ENCODE results near the gene SLAMF7. TPM values are rescaled to one million over a fixed set of nuclear protein-coding genes. Genes with fewer than 3 reads are reported as not detected.
A peak's percentile ranks its signal among the peaks of the same experiment; 100 is the strongest.
"Not testable (repeated sequence)": the region's sequence is repeated elsewhere in the genome, so short reads cannot be mapped to it uniquely, and the experiment has no call there.

Gene SLAMF7
- total and polyA plus RNA-seq, 5 experiments from 2014 or later, result 3.8 to 102 (median 4.5) TPM

DNA sequence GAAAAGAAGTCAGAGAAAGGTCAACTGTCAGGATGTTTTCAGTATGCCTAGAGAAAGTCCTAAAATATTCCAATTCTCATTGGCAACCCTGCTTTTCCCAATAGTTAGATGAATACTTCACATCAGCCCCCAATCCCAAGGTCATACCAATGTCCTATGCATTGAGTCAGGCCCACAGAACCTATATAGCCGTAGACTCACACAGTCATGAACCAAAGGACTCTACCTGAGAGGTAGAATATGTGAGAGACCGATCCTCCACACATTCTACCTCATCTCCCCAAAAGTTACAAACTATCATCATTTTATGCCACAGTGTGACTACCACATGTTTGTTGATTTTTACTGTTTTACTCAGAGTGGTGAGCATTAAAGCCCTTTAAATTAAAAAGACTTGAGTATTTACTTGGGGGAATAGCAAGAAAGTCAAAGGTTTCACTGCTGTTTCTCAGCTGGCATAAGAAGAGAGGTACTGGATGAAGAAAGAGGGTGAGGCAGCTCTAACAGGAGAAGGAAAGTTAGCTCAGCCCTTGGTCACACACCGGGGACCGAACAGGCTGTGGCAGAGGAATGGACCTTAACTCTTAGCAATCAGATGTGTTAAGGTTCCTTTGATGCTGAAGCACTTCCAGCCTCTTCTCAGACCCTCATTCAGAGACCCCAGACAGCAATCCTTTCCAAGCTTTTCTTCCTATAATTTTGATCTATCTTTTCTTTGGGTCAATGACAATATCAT, 28.4 kb upstream of the SLAMF7 start:
- Mint-ChIP-seq H3K36me3 (peaks cover 0 to 8% (median 4%) of the 10 kb centered on the region in 3 donors), H3K4me1 (peaks cover 10 to 45% (median 36%) of the 10 kb centered on the region in 4 donors), H3K27me3 (no peaks in the 10 kb centered on the region), H3K4me3 (no peak overlapping the region), H3K27ac (peak overlapping the region in 2 of 10 donors; percentile 87 to 95), H3K9me3 (no peaks in the 10 kb centered on the region)
- POLR2A ChIA-PET, result interaction anchor here (0.6 to 6.3 kb wide), 10 partner anchors 10 to 282 kb away, joined by 3 to 52 read pairs (median 6); partner anchors contain the start of gene LY9
- no peak for DNase-seq
- ATAC-seq, result no peak

DNA sequence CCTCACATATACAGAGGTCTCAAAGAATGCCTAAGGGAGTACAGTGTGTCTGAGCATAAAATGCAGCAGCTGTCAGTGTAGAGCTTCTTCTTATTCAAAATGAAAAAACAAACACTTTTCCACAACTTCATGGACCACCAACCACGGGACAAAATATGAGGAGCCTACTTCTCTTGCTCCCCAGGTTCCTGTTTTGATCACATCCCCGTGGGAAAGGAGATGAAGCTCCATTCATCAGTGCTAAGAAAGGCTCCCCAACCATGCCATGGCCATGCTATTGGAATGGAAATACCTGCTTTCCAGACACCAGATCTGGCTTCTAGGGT, 27.8 kb upstream of the SLAMF7 start:
- no peaks in the 10 kb centered on the region for H3K27me3 Mint-ChIP-seq
- H3K4me1 Mint-ChIP-seq, result peaks cover 9 to 45% (median 35%) of the 10 kb centered on the region in 4 donors
- H3K4me3 Mint-ChIP-seq, result no peak overlapping the region
- H3K36me3 Mint-ChIP-seq, result peaks cover 0 to 5% (median 2%) of the 10 kb centered on the region in 3 donors
- POLR2A ChIA-PET, result interaction anchor here (0.6 to 6.3 kb wide), 14 partner anchors 11 to 631 kb away, joined by 3 to 52 read pairs (median 4); partner anchors contain the start of gene LY9
- ATAC-seq, result no peak
- no peaks in the 10 kb centered on the region for H3K9me3 Mint-ChIP-seq
- no peak for DNase-seq
- peak overlapping the region in 2 of 10 donors; percentile 87 to 95 for H3K27ac Mint-ChIP-seq

DNA sequence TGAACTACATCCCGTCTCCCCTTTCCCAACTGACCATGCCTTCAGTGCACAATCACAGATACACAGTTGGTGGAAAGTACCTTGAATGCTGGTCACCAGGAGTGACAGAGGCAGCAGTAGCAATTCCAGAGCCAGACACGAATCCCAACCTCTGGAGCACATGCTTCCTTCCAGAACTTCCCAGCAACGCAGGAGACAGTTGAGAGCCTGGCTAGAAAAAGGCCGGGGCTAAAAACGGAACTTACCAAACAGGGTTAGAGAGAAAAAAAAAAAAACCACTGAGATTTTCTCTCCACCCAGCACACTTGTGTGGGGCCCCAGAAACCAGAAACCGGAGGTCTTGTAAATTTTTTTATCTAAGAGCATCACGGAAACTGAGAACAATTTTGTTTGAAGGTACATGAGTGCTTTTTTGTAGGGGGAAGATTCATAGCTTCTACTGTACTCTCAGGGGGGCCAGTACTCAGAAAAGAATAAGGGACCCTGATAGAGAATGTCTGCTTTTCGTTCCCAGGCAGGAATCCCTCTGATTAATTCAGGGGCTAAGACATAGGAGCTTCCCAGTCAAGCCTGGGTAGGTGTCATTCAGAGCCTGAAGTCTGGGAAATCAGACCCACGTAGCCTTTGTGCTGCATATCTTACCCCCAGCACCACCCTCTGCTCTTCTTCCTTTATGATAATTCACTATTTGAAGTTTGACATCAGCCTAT, 27.3 kb upstream of the SLAMF7 start, which contains the start of gene CD48:
Gene CD48 (minus strand): TSS at position 221 of the 710 bp plus-strand sequence. CDS start 59 bp downstream, at position 162.
- H3K27ac Mint-ChIP-seq, result peak within 1 kb of the TSS in 2 of 10 donors; percentile 87 to 95
- no peak within 1 kb of the TSS for H3K4me3 Mint-ChIP-seq
- peak; percentile 60 to 67 for ATAC-seq
- POLR2A ChIA-PET, result interaction anchor here (0.6 to 6.3 kb wide), 19 partner anchors 9 to 631 kb away, joined by 3 to 52 read pairs (median 5); partner anchors contain the start of gene LY9
- H3K9me3 Mint-ChIP-seq, result no peaks in the 10 kb centered on the region
- H3K27me3 Mint-ChIP-seq, result no peaks in the 10 kb centered on the region
- peaks cover 11 to 49% (median 38%) of the 10 kb centered on the region in 4 donors for H3K4me1 Mint-ChIP-seq
- DNase-seq, result peak; percentile 26 to 88 (median 64)
- H3K36me3 Mint-ChIP-seq, result no peaks in the 10 kb centered on the region

DNA sequence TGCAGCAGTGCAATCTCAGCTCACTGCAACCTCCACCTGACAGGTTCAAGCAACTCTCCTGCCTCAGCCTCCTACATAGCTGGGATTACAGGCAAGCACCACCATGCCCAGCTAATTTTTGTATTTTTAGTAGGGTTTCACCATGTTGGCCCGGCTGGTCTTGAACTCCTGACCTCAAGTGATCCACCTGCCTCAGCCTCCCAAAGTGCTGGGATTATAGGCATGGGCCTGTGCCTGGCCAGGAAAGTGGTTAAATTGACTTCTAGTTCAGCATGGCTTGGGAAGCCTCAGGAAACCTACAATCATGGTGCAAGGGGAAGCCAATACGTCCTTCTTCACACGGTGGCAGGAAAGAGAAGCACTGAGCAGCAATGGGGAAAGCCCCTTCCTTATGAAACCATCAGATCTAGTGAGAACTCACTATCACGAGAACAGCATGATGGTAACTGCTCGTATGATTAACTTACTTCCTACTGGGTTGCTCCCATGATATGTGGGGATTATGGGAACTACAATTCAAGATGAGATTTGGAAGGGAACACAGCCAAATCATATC, 26.4 kb upstream of the SLAMF7 start:
- DNase-seq (peak in 9 of 10 donors; percentile 29 to 71 (median 50)), ATAC-seq (peak; percentile 29 to 50)
- not testable (repeated sequence) for H3K9me3 Mint-ChIP-seq, H3K36me3 Mint-ChIP-seq, H3K4me3 Mint-ChIP-seq, H3K27me3 Mint-ChIP-seq
- H3K4me1 Mint-ChIP-seq, result peaks cover 12 to 54% (median 46%) of the 10 kb centered on the region in 4 donors
- H3K27ac Mint-ChIP-seq, result peak overlapping the region in 2 of 10 donors; percentile 87 to 95
- POLR2A ChIA-PET, result interaction anchor here (0.8 to 6.3 kb wide), 14 partner anchors 8 to 241 kb away, joined by 3 to 52 read pairs (median 4); partner anchors contain the start of genes LY9 and SLAMF6

DNA sequence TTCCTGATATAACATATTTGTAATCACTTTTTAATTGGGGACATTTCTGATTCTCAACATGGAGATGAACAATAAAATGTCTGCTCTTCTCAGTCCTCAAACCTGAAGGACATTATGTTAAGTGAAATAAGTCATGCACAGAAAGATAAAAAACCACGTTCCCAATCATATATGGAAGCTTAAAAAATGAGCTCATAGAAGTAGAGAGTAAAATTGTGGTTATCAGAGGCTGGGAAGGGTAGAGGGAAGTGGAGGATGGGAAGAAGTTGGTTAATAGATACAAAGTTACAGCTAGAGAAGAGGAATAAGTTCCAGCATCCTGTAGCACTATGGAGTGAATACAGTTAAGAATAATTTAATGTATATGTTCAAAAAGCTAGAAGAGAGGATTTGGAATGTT, 25.9 kb upstream of the SLAMF7 start:
- peak overlapping the region in 2 of 10 donors; percentile 87 to 95 for H3K27ac Mint-ChIP-seq
- POLR2A ChIA-PET, result interaction anchor here (0.6 to 6.3 kb wide), 8 partner anchors 10 to 190 kb away, joined by 3 to 52 read pairs (median 4); partner anchors contain the start of genes LY9 and SLAMF6
- H3K27me3 Mint-ChIP-seq, result no peaks in the 10 kb centered on the region
- peaks cover 14 to 56% (median 49%) of the 10 kb centered on the region in 4 donors for H3K4me1 Mint-ChIP-seq
- DNase-seq (no peak), ATAC-seq (no peak)
- no peak overlapping the region for H3K4me3 Mint-ChIP-seq
- H3K36me3 Mint-ChIP-seq, result no peaks in the 10 kb centered on the region
- H3K9me3 Mint-ChIP-seq, result no peaks in the 10 kb centered on the region

DNA sequence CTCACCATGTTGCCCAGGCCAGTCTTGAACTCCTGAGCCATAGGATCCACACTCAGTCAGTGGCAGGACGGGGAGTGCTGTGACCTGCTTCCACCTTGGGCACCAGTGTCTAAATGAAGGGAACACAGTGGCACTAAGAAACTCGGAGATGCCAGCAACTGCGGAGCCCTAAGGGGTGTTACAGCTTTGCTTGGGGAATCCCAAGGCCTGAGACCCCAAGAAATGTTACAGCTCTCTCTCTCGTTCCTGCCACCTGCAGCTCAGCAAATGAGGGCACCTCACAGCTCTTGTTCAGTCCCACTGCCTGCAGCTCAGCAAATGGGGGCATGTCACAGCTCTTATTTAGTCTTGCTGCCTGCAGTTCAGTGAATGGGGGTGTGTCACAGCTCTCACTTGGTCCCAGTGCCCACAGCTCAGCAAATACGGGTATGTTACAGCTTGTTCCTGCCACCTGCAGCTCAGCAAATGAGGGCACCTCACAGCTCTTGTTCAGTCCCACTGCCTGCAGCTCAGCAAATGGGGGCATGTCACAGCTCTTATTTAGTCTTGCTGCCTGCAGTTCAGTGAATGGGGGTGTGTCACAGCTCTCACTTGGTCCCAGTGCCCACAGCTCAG, 24.9 kb upstream of the SLAMF7 start:
- POLR2A ChIA-PET, result interaction anchor here (0.6 to 6.3 kb wide), 5 partner anchors 11 to 211 kb away, joined by 3 to 52 read pairs (median 5); partner anchors contain the start of gene SLAMF6

DNA sequence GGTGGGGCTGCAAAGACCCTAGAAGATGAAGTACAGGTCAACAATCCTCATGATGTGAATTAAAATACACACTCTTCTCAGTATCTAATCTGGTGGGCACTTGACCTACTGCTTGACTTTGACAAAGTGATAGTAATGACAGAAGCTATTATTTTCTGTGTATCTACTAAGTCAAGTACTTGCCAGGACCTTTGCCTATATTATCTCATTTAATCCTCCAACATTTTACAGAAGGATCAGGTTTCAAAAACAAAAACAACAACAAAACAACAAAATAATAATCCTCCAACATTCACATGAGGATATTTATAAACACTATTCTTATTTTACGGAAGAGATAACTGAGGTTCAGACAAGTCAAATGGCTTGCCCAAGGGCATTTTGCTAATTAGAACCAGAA, 23.0 kb upstream of the SLAMF7 start:
- DNase-seq (no peak), ATAC-seq (no peak)
- POLR2A ChIA-PET, result interaction anchor here (1.4 to 6.3 kb wide), 2 partner anchors 9 to 32 kb away, joined by 6 to 52 read pairs; no protein-coding TSS in a partner anchor
- Mint-ChIP-seq H3K27ac (peak overlapping the region in 5 of 10 donors; percentile 13 to 91 (median 65)), H3K4me3 (peak overlapping the region in 1 of 10 donors; percentile 6), H3K9me3 (no peaks in the 10 kb centered on the region), H3K4me1 (peaks cover 24 to 73% (median 64%) of the 10 kb centered on the region in 4 donors), H3K27me3 (no peaks in the 10 kb centered on the region), H3K36me3 (no peaks in the 10 kb centered on the region)

More for the DNA sequence above, 24.9 kb upstream of the SLAMF7 start:
- ATAC-seq, result peak; percentile 63 to 66
- H3K9me3 Mint-ChIP-seq, H3K27me3 Mint-ChIP-seq, H3K36me3 Mint-ChIP-seq: not testable (repeated sequence)
- DNase-seq, result peak in 9 of 10 donors; percentile 11 to 80 (median 42)
- peak overlapping the region in 7 of 10 donors; percentile 61 to 94 (median 89) for H3K27ac Mint-ChIP-seq
- H3K4me3 Mint-ChIP-seq, result peak overlapping the region in 6 of 10 donors; percentile 39 to 78 (median 61)
- peaks cover 16 to 59% (median 50%) of the 10 kb centered on the region in 4 donors for H3K4me1 Mint-ChIP-seq

DNA sequence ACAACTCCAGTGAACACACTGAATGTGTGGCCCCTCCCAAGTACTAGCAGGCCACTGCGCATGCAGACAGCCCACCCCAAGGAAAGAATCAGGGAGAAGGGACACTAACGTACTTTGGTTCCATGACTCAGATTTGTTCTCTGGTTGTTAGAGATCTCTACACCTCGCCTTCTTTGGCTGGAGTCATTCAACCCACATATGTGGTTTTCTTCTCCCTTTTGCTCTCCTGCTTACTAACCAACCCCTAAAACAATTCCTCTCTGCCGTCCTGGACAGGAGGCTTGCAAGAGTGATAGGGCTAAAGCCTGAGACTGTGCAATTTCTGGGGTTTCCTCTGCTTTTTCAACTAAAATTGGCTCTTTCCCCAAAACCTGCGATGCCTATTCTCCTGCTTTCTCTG, 21.7 kb upstream of the SLAMF7 start:
- H3K27ac Mint-ChIP-seq, result peak overlapping the region in 2 of 10 donors; percentile 2 to 38
- peaks cover 26 to 73% (median 62%) of the 10 kb centered on the region in 4 donors for H3K4me1 Mint-ChIP-seq
- no peaks in the 10 kb centered on the region for H3K9me3 Mint-ChIP-seq
- H3K36me3 Mint-ChIP-seq, result no peaks in the 10 kb centered on the region
- POLR2A ChIA-PET, result interaction anchor here (1.4 kb wide), 1 partner anchor 35 kb away, joined by 4 read pairs; no protein-coding TSS in a partner anchor
- DNase-seq (no peak), ATAC-seq (no peak)
- no peaks in the 10 kb centered on the region for H3K27me3 Mint-ChIP-seq
- H3K4me3 Mint-ChIP-seq, result no peak overlapping the region

DNA sequence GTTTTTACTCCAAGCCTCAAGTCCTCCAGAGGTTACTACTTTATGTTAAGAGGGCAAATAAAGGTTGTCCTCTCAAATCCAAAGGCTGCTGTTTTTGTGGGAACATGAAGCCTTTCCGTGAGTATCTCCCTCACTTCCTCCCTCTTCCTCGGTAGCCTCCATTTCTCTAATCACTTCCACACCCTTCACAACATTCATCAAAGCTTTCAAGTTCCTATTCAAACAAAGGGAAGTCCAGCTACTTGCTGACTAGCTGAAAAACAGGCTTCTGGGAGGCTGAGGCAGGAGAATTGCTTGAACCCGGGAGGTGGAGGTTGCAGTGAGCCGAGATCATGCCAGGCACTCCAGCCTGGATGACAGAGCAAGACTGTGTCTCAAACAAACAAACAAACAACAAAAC, 20.8 kb upstream of the SLAMF7 start:
- DNase-seq (no peak), ATAC-seq (no peak)
- H3K4me1 Mint-ChIP-seq, result peaks cover 30 to 73% (median 62%) of the 10 kb centered on the region in 4 donors
- peak overlapping the region in 2 of 10 donors; percentile 43 to 69 for H3K27ac Mint-ChIP-seq
- POLR2A ChIA-PET, result interaction anchor here (1.4 kb wide), 1 partner anchor 36 kb away, joined by 4 read pairs; no protein-coding TSS in a partner anchor
- no peaks in the 10 kb centered on the region for H3K36me3 Mint-ChIP-seq
- no peaks in the 10 kb centered on the region for H3K9me3 Mint-ChIP-seq
- no peaks in the 10 kb centered on the region for H3K27me3 Mint-ChIP-seq
- H3K4me3 Mint-ChIP-seq, result no peak overlapping the region

DNA sequence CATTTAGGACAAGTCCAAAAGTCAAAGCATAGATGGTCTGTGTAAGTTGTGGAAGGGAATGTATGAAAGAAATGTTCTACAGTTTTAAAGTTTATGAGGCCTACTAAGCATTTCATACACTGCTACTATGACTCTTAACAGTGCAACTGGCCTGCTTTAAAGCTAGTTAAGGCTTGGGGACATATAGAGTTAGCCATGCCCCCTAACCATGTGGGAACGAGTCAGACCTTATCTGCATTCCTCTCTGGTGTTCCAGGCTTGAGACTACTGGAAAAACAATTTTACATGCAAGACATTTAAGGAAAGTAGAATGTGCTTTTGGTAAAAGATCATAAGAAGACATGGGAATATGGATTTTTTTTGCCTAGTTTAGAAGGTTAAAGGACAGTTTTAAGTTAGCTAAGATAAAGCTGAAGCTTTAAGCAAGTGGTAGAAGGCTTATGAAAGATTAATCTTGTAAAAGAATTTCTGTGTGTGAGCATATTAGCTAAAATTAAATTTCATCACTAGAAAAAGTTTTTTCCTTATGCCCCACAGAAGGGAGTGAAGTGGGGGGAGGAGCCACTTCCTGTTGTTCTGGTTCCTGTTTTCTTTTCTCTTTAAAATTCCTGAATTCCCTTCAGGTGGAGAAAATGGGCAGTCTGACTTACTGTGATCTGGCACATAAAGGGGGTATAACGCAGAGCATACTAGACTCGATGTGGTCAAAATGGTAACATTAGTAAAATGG, 18.5 kb upstream of the SLAMF7 start:
- POLR2A ChIA-PET, result interaction anchor here (0.7 to 1.2 kb wide), 2 partner anchors 9 to 13 kb away, joined by 3 to 4 read pairs; partner anchors contain the start of gene CD48
- H3K9me3 Mint-ChIP-seq, result no peaks in the 10 kb centered on the region
- DNase-seq, result no peak
- ATAC-seq, result no peak
- H3K27me3 Mint-ChIP-seq, result no peaks in the 10 kb centered on the region
- H3K27ac Mint-ChIP-seq, result peak overlapping the region in 3 of 10 donors; percentile 15 to 45 (median 34)
- H3K4me3 Mint-ChIP-seq, result no peak overlapping the region
- no peaks in the 10 kb centered on the region for H3K36me3 Mint-ChIP-seq
- H3K4me1 Mint-ChIP-seq, result peaks cover 27 to 63% (median 51%) of the 10 kb centered on the region in 4 donors

DNA sequence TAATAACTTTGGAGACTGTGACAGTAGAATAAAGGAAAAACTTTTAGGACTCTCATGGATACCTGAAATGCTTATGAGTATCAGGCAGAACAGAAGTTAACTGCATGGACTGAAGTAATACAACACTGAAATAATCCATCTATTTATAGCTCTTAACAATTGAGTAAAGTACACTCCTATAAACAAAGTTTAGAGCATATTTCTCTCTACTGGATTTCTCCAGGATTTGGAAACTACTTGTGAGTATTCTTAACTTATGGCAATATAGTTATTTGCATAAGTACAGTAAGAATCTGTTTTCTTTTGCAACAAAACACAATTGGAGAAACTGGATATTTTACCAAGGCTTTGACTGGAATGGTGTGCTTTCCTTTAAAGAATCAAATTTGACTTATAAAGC, 17.6 kb upstream of the SLAMF7 start:
- POLR2A ChIA-PET, result interaction anchor here (0.6 kb wide), 1 partner anchor 316 kb away, joined by 3 read pairs; no protein-coding TSS in a partner anchor
- Mint-ChIP-seq H3K4me1 (peaks cover 25 to 53% (median 48%) of the 10 kb centered on the region in 4 donors), H3K9me3 (no peaks in the 10 kb centered on the region), H3K27me3 (no peaks in the 10 kb centered on the region), H3K36me3 (no peaks in the 10 kb centered on the region), H3K4me3 (no peak overlapping the region), H3K27ac (no peak overlapping the region)
- no peak for DNase-seq
- no peak for ATAC-seq

Data from naive thymus-derived CD8-positive, alpha-beta T cell (primary cell).